Left hindlimb (tissue), 1 donor: ENCODE results near the gene STK24.
"Not testable (repeated sequence)": the region's sequence is repeated elsewhere in the genome, so short reads cannot be mapped to it uniquely, and the experiment has no call there.

Experiments used
- DNase-seq: peaks from one replicate; pipeline ENCODE4 v3.0.0-alpha.2; 2018

STK24 gene

GRCh38 chr13:98428256-98428966, 148.5 kb downstream of the STK24 start:
- no peak for DNase-seq

DNA sequence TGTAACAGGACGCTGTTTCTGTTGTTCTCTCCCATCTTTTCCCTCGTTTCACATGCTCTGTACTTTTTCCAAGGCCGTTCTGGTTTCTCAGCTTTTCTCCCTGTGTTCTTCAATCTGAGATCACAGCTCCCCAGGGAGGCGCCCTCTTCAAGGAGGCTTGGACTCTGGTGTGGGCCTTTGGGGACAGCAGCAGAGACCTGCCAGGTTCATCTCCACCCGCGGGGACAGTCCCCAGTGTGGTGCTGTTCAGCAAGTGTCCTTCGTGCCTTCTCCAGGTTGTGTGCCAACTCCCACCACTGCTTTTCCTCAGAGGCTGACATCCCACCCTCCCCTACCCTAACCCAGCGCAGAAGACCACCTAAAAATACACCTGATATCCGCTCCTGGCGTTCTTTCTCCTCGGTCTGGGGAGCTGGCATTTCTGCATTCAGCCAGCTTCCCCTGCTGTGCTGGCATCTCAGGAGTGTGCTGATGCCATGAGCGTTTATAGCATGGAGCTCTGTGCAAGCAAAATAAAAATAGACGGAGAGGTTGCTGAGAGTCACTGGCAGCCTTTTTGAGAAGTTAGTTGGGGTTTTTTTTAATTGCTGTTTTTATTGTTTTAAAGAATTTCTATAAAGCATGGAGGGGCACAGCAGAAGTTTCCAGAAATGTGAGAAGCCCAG, 149.4 kb downstream of the STK24 start:
- DNase-seq: no peak

GRCh38 chr13:98423417-98423816, 153.5 kb downstream of the STK24 start:
- no peak for DNase-seq

DNA sequence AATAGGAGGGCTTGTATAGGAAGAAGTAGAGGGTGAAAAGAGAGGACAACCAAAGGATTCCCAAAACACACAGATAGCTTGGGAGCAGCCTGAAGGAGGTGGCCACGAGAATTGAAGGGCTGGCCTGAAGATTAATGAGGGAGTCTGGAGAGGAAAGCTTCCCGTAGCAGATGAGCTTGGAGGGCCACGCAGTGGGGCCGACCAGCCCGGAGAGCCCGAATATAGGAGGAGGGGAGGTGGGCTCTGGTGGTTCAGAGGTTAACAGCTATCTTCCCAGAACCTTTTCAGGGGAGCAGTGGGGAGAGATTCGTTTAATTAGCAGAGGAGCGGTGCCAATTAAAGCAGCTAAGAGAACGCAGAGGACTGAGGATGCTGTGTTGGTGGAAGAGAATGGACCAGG, 154.9 kb downstream of the STK24 start:
- DNase-seq: no peak

DNA sequence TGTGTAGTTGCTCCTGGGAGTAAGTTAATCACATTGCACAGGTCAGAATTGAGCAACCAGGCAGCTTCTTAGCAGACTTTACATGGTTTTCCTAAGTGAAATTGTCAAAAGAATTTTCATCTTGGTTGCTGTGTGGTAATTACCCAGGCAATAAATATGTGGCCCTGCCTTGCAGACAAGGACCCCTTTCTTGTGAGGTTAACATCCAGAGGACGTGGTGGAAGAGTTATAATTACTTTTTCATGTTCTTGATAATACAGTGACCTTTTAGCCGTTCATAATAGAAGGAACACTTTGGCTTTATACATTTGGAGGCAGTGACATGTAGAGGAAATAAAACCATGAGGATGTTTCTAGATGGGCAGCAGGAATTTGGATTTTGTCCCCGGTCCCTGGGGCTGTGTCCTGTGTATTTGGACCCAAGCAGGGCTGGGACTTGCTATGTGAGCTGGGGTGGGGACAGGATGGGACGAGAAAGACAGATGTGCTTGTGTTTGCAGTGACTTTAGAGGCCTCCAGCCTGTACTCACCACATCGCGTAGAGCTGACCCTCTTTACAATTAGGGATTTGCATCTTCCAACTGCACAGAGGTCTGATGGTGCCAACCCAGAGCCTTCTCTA, 156.2 kb downstream of the STK24 start:
- DNase-seq: no peak

DNA sequence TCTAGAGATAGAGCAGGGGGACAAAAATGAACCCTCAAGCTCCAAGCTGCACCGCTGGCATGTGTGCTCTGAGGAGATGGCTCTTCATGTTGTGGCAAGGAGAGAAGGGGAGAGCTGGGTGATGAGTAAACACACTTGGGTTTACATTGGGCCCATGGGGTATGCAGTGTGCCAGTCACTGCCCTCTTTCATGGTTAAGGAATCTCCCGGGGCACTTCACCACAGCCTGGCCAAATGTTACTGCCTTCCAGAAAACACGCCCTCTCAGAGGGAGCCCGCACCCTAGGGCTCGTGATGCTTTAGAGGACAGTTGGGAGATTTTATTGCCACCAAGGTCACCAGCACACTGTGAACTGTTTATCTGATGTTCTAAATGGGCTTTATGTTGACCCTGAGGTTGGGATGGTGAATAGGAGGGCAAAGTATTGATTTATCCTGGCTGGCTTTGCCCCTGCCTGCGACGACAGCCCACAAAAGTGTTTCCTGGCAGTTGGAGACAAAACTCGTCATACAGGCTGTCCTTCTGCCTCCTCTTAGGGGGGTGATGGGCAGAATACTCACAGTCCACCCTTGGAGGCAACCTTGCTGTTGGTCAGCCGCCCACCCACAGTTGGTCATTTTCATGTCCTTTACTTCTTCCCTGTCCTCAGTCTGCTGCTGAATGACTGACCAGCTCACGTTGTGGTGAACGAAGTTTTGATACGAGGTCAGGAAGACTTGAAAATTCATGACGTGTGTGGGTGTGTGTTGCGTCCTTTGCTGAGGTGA, 156.9 kb downstream of the STK24 start:
- no peak for DNase-seq

GRCh38 chr13:98416408-98416807, 160.5 kb downstream of the STK24 start:
- DNase-seq: no peak

DNA sequence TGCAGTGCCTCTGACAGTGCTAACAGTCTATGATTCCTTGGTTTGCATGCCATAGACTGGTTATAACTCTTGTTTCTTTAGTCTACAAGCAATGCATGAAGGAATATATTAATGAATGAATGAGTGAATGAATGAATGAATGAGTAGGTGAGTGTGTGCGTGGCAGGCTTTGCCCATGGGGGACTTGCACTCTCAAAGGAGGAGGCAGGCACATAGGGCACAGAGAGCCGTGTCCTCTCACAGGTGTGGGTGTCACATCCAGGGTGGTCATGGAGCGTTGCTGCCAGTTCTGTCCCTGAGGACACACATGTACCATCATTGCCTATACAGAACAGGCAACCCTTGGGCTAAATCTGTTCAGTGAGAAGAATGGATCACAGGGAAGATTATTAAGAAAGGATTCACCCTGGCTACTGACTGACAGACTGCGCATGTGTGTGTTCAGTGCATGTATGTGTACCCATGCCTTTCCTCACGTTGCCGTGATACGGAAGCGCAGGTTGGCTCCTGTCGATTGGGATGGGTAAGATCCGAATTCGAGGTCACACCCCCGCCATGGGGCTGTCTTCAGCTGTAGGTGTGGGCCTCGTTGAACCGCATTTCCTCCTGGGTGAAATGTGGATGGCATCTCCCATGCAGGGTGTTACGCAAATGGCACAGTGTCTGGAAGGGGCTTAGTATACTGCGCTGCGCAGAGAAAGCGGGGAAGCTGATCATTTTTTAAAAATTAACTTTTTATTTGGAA, 161.4 kb downstream of the STK24 start:
- no peak for DNase-seq

DNA sequence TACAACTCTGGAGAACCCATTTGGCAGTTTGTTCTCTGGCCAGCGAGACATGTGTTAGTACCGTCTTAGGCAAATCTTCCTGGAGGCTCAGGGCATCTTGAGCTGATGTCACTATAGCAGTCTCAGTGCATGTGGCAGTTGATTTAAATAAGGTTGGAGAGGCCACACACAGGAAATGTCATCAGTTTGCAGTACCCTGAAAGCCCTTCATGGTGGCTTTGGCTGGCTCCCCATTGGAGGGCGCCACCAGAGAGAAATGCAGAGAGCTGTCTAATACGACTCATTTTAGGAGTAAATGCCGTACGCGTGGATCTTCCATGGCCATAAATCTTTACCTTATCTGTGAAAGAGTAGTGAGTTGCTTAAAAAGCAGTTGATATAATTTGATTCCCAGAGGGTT, 163.1 kb downstream of the STK24 start:
- no peak for DNase-seq

- DNase-seq: not testable (repeated sequence)
Observed at GRCh38 chr13:98413278-98413677, 163.6 kb downstream of the STK24 start.

GRCh38 chr13:98411617-98412265, 165.2 kb downstream of the STK24 start:
- DNase-seq: no peak

GRCh38 chr13:98411013-98411412, 165.9 kb downstream of the STK24 start:
- DNase-seq: no peak

DNA sequence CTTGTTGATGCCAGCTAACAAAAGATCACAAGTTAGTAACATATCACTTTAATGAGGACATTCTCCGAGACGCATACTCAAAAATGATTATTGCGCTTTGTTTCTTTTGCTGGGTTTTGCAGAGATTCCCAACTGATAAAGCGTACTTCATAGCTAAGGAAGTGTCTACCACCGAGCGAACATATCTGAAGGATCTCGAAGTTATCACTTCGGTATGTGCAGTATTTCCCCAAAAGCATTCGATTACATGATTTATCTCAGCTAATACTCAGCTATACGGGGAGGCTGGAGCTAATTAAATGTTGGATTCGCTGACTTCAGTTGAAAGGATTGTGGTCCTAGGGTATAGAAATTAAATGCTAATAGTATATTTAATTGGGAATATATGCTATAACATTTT, 166.3 kb downstream of the STK24 start:
- DNase-seq: no peak

DNA sequence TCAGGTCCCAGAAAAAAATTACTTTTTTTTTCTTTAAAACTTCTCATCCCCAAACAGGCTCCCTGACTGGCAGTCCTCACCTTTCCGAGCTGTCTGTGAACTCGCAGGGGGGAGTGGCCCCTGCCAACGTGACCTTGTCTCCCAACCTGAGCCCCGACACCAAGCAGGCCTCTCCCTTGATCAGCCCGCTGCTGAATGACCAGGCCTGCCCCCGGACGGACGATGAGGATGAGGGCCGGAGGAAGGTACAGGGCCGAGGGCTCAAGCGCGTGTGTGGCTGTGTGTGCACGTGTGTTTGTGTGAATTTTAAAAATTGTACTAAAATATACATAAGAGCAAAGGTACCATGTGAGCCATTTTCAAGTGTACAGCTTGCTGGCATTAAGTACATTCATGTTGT, 167.6 kb downstream of the STK24 start:
- DNase-seq: no peak

- no peak for DNase-seq
Observed at GRCh38 chr13:98407575-98407974, 169.3 kb downstream of the STK24 start.

DNA sequence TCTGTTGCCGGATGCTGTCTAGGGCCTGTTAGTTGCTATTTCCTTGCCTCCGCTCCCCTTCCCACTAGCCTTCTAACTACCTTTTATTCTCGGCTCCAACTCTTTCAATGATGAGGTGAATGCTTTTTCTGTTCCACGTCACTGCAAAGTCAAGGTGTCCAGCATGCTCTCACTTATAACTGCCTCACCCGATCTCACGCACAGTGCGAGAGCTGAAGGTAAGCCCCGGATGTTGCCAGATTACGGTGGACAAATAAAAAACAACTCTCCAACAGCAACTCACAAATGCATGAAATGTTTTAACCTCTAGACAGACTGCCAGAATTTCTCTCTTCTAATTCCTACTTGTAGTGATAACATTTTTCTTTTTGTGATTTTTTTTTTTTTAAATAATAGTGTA, 169.9 kb downstream of the STK24 start:
- DNase-seq: no peak

- DNase-seq: no peak
Observed at GRCh38 chr13:98406427-98406826, 170.5 kb downstream of the STK24 start.

GRCh38 chr13:98405690-98406344, 171.1 kb downstream of the STK24 start:
- no peak for DNase-seq

DNA sequence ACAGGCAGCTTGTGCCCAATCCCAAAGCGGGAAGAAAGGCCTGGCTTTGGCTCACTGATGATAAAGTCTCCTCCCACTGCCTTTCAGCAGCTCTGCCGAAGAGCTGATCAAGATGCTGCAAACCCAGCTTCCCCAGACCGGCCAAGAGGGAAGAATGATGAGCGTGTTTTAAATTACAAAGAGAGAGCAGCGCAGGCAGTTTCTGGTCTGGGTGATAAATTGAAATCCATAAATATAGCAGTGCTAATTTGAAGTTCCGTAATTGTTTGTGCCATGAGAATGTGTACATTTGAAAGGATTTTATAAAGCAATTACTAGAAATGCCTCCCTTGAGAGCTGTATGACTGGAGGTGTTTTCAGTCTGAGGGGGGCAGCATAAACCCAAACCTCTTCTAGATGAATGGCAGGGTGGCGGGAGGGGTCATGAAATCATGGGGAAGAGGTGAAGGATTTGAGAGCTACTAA, 171.8 kb downstream of the STK24 start:
- DNase-seq: no peak

GRCh38 chr13:98403076-98403475, 173.8 kb downstream of the STK24 start:
- DNase-seq: no peak

DNA sequence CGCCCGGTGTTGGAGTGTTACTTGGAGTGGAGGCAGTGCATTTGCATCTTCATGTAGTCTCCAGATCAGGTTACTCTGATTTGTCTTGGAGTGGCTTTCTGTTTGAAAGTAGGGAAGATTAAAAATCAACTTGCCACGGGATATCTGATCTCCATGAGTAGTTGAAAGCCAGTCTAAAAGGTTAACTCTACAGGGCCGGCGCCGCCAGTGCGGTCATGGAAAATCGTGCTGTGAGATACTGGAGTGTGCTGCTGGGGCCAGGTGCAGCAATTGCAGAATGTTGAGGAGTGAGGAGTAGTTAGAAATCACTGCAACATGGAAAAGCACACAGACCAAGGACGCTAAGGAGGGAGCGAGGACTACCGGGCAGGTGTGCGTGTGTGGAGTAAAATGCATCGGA, 175.0 kb downstream of the STK24 start:
- no peak for DNase-seq

- no peak for DNase-seq
Observed at GRCh38 chr13:98399756-98400155, 177.2 kb downstream of the STK24 start.
